Thymus (tissue), 11 donors: ENCODE data around the gene RTBDN. TPM values are rescaled to one million over a fixed set of nuclear protein-coding genes. Genes with fewer than 3 reads are reported as not detected.
"Not testable (repeated sequence)": the region's sequence is repeated elsewhere in the genome, so short reads cannot be mapped to it uniquely, and the experiment has no call there.

Source experiments
- DNase-seq, 9 donors: peaks; one replicate each; pipeline ENCODE4 v3.0.0-alpha.2; 2013; ENCODE audit warnings: low spot score in 9 of 9, low read depth in 6 of 9, missing footprints in 1 of 9
- H3K27ac ChIP-seq, 2 donors: one replicate each; pipeline ENCODE4 v1.5.1; 2013; ENCODE audit warnings: control low read depth in 1 of 2, low read depth in 1 of 2, low read length in 1 of 2, mild to moderate bottlenecking in 1 of 2, moderate library complexity in 1 of 2
- H3K27me3 ChIP-seq, 2 donors: one replicate each; pipeline ENCODE4 v1.5.1; 2013; ENCODE audit warnings: low read length in 1 of 2; ENCODE audit not compliant: control insufficient read depth in 2 of 2, insufficient read depth in 1 of 2
- H3K36me3 ChIP-seq, 2 donors: one replicate each; pipeline ENCODE4 v1.5.1; 2013; ENCODE audit warnings: low read length in 1 of 2, mild to moderate bottlenecking in 1 of 2, moderate library complexity in 1 of 2; ENCODE audit not compliant: control insufficient read depth in 2 of 2, insufficient read depth in 2 of 2
- H3K4me1 ChIP-seq, 2 donors: one replicate each; pipeline ENCODE4 v1.5.1; 2013; ENCODE audit warnings: low read length in 2 of 2; ENCODE audit not compliant: control insufficient read depth in 2 of 2, insufficient read depth in 2 of 2
- H3K4me3 ChIP-seq, 2 donors: one replicate each; pipeline ENCODE4 v1.5.1; 2013; ENCODE audit warnings: low read length in 2 of 2, control low read depth in 1 of 2, mild to moderate bottlenecking in 1 of 2
- H3K9me3 ChIP-seq, 2 donors: one replicate each; pipeline ENCODE4 v1.5.1; 2013; ENCODE audit warnings: low read length in 1 of 2, mild to moderate bottlenecking in 1 of 2; ENCODE audit not compliant: control insufficient read depth in 2 of 2, insufficient read depth in 1 of 2
- WGBS: extraction: QIAGEN DNeasy Blood & Tissue Kit; methylation state at CpG from one replicate; pipeline ENCODE4 v1.1.7; 2013; 5-methylcytosine and 5-hydroxymethylcytosine counted together
- polyA plus RNA-seq: library from polyadenylated mRNA; stranded (reverse); fragments of 200-250 nt; gene quantifications from one replicate; pipeline ENCODE4 v1.2.3, GENCODE V29; 2013
- total RNA-seq: library from RNA; stranded (reverse); fragments of 120-200 nt; gene quantifications from one replicate; pipeline ENCODE4 v1.2.4, GENCODE V29; 2013
- donor health status: healthy.

RTBDN gene
- total and polyA plus RNA-seq, 2 donors: 1.6 to 1.7 TPM

DNA sequence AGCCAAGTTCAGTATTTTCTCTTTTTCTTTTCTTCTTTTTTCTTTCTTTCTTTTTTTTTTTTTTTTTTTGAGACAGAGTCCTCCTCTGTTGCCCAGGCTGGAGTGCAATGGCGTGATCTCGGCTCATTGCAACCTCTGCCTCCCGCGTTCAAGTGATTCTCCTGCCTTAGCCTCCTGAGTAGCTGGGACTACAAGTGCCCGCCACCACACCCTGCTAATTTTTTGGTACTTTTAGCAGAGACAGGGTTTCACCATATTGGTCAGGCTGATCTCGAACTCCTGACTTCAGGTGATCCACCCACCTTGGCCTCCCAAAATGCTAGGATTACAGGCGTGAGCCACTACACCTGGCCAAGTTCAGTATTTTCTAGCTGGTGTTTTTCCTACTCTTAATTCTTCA, 36.8 kb downstream of the RTBDN start:
- peaks cover 0 to 29% of the 10 kb centered on the region in 2 donors for H3K27me3 ChIP-seq
- DNase-seq, H3K9me3 ChIP-seq, H3K27ac ChIP-seq, H3K4me3 ChIP-seq: not testable (repeated sequence)
- 97% methylated on average over 7 of the region's 7 CpGs for WGBS
- H3K36me3 ChIP-seq: peaks cover 13 to 19% of the 10 kb centered on the region in 2 donors
- peaks cover 11 to 44% of the 10 kb centered on the region in 2 donors for H3K4me1 ChIP-seq

DNA sequence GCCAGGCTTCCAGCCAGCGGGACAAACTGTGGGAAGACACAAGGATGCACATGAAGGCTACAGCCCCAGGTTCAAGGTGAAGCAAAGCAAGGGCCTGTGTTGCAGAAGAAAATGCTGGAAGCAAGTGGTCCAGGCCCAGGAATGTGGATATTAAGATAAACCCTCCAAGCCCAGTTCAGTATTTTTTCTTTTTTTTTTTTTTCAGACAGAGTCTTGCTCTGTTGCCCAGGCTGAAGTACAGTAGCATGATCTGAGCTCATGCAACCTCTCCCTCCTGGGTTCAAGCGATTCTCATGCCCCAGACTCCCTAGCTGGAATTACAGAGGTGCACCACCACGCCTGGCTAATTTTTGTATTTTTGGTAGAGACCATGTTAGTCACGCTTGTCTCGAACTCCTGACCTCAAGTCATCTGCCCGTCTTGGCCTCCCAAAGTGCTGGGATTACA, 37.2 kb downstream of the RTBDN start:
- WGBS: 98% methylated on average over 6 of the region's 6 CpGs
- no peak overlapping the region for H3K27ac ChIP-seq
- H3K27me3 ChIP-seq: peaks cover 0 to 25% of the 10 kb centered on the region in 2 donors
- no peak for DNase-seq
- peaks cover 0 to 3% of the 10 kb centered on the region in 2 donors for H3K9me3 ChIP-seq
- H3K4me3 ChIP-seq: no peak overlapping the region
- H3K4me1 ChIP-seq: peaks cover 8 to 40% of the 10 kb centered on the region in 2 donors
- H3K36me3 ChIP-seq: peaks cover 13 to 19% of the 10 kb centered on the region in 2 donors

- peaks cover 7 to 34% of the 10 kb centered on the region in 2 donors for H3K4me1 ChIP-seq
- H3K36me3 ChIP-seq: peaks cover 13 to 16% of the 10 kb centered on the region in 2 donors
- H3K27ac ChIP-seq: peak overlapping the region in 1 of 2 donors; percentile 19
- 16% methylated on average over 18 of the region's 18 CpGs for WGBS
- peaks cover 0 to 17% of the 10 kb centered on the region in 2 donors for H3K27me3 ChIP-seq
- no peak overlapping the region for H3K4me3 ChIP-seq
- H3K9me3 ChIP-seq: peaks cover 0 to 3% of the 10 kb centered on the region in 2 donors
- DNase-seq: peak in 5 of 9 donors; percentile 66 to 90 (median 86)
Observed at GRCh38 chr19:12796146-12797071, 38.0 kb downstream of the RTBDN start.

DNA sequence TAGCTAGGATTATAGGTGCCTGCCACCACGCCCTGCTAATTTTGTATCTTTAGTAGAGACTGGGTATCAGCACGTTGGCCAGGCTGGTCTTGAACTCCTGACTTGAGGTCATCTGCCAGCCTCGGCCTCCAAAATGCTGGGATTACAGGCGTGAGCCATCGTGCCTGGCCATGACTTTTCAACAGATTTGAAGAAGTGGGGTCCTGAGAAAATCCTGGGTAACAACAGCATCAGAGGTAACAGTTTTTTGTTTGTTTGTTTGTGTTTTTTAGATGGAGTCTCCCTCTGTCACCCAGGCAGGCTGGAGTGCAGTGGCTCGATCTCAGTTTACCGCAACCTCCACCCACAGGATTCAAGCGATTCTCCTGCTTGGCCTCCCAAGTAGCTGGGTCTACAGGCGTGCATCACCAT, 39.4 kb downstream of the RTBDN start:
- DNase-seq: no peak
- no peak overlapping the region for H3K4me3 ChIP-seq
- WGBS: 97% methylated on average over 9 of the region's 9 CpGs

GRCh38 chr19:12794196-12794941, 40.0 kb downstream of the RTBDN start:
- 83% methylated on average over 7 of the region's 7 CpGs for WGBS
- Histone ChIP-seq H3K27ac (peak overlapping the region; percentile 96 to 98), H3K9me3 (no peaks in the 10 kb centered on the region), H3K4me1 (peaks cover 5 to 38% of the 10 kb centered on the region in 2 donors), H3K27me3 (peaks cover 8 to 10% of the 10 kb centered on the region in 2 donors), H3K36me3 (peaks cover 0 to 6% of the 10 kb centered on the region in 2 donors), H3K4me3 (peak overlapping the region; percentile 13 to 83)
- DNase-seq: no peak

More for the DNA sequence above, 39.4 kb downstream of the RTBDN start:
- Histone ChIP-seq H3K9me3 (no peaks in the 10 kb centered on the region), H3K4me1 (peaks cover 5 to 35% of the 10 kb centered on the region in 2 donors), H3K36me3 (peaks cover 5 to 11% of the 10 kb centered on the region in 2 donors), H3K27ac (no peak overlapping the region), H3K27me3 (peaks cover 5 to 9% of the 10 kb centered on the region in 2 donors)

GRCh38 chr19:12793290-12794195, 40.8 kb downstream of the RTBDN start:
- WGBS: under 1% methylated on average over 81 of the region's 81 CpGs
- peaks cover 13 to 18% of the 10 kb centered on the region in 2 donors for H3K27me3 ChIP-seq
- H3K4me3 ChIP-seq: peak overlapping the region; percentile 66 to 83
- peak in 8 of 9 donors; percentile 85 to 96 (median 93) for DNase-seq
- H3K27ac ChIP-seq: peak overlapping the region; percentile 96 to 98
- peaks cover 0 to 4% of the 10 kb centered on the region in 2 donors for H3K36me3 ChIP-seq
- peaks cover 5 to 46% of the 10 kb centered on the region in 2 donors for H3K4me1 ChIP-seq
- H3K9me3 ChIP-seq: no peaks in the 10 kb centered on the region

GRCh38 chr19:12792853-12793289, 41.5 kb downstream of the RTBDN start:
- under 1% methylated on average over 22 of the region's 22 CpGs for WGBS
- peaks cover 14 to 19% of the 10 kb centered on the region in 2 donors for H3K27me3 ChIP-seq
- DNase-seq: no peak
- H3K27ac ChIP-seq: peak overlapping the region; percentile 98
- peak overlapping the region; percentile 66 to 83 for H3K4me3 ChIP-seq
- H3K36me3 ChIP-seq: peaks cover 0 to 4% of the 10 kb centered on the region in 2 donors
- peaks cover 5 to 52% of the 10 kb centered on the region in 2 donors for H3K4me1 ChIP-seq
- no peaks in the 10 kb centered on the region for H3K9me3 ChIP-seq
